ENCODE data around the gene CIT.

Gene CIT

GRCh38 chr12:119720349-119720748, 156.8 kb downstream of the CIT start:
- DNase-seq (ENCODE audit: low read depth) = no peak
- H3K4me3 ChIP-seq (ENCODE audit: low read depth, low read length) = no peak overlapping the region
- TF ChIP-seq CTCF (IDR thresholded peaks at IDR 0.05; ENCODE audit: low read depth, low read length, missing control alignments) = no peak

GRCh38 chr12:119718141-119718540, 159.0 kb downstream of the CIT start:
- no peak for TF ChIP-seq CTCF (IDR thresholded peaks at IDR 0.05; ENCODE audit: low read depth, low read length, missing control alignments)
- H3K4me3 ChIP-seq (ENCODE audit: low read depth, low read length) = no peak overlapping the region
- no peak for DNase-seq (ENCODE audit: low read depth)

- no peak overlapping the region for H3K4me3 ChIP-seq (ENCODE audit: low read depth, low read length)
- TF ChIP-seq CTCF (IDR thresholded peaks at IDR 0.05; ENCODE audit: low read depth, low read length, missing control alignments) = no peak
- no peak for DNase-seq (ENCODE audit: low read depth)
These were observed 161.9 kb downstream of the CIT start for GRCh38 chr12:119715268-119715620.

- H3K4me3 ChIP-seq (ENCODE audit: low read depth, low read length) = no peak overlapping the region
- DNase-seq (ENCODE audit: low read depth) = no peak
- TF ChIP-seq CTCF (IDR thresholded peaks at IDR 0.05; ENCODE audit: low read depth, low read length, missing control alignments) = no peak
These were observed 162.4 kb downstream of the CIT start for GRCh38 chr12:119714614-119715267.

GRCh38 chr12:119713551-119714031, 163.5 kb downstream of the CIT start:
- no peak overlapping the region for H3K4me3 ChIP-seq (ENCODE audit: low read depth, low read length)
- no peak for DNase-seq (ENCODE audit: low read depth)
- no peak for TF ChIP-seq CTCF (IDR thresholded peaks at IDR 0.05; ENCODE audit: low read depth, low read length, missing control alignments)

GRCh38 chr12:119712721-119713120, 164.4 kb downstream of the CIT start:
- TF ChIP-seq CTCF (IDR thresholded peaks at IDR 0.05; ENCODE audit: low read depth, low read length, missing control alignments) = no peak
- no peak overlapping the region for H3K4me3 ChIP-seq (ENCODE audit: low read depth, low read length)
- DNase-seq (ENCODE audit: low read depth) = no peak

GRCh38 chr12:119711693-119712092, 165.4 kb downstream of the CIT start:
- DNase-seq (ENCODE audit: low read depth) = no peak
- H3K4me3 ChIP-seq (ENCODE audit: low read depth, low read length) = no peak overlapping the region
- no peak for TF ChIP-seq CTCF (IDR thresholded peaks at IDR 0.05; ENCODE audit: low read depth, low read length, missing control alignments)
